ENCODE results near the gene PLEKHM2. TPM values are rescaled to one million over a fixed set of nuclear protein-coding genes. Genes with fewer than 3 reads are reported as not detected.
A peak's percentile ranks its signal among the peaks of the same experiment; 100 is the strongest.

PLEKHM2 gene
- polyA plus RNA-seq, 4 donors: 18.6 to 29.0 (median 23.8) TPM

DNA sequence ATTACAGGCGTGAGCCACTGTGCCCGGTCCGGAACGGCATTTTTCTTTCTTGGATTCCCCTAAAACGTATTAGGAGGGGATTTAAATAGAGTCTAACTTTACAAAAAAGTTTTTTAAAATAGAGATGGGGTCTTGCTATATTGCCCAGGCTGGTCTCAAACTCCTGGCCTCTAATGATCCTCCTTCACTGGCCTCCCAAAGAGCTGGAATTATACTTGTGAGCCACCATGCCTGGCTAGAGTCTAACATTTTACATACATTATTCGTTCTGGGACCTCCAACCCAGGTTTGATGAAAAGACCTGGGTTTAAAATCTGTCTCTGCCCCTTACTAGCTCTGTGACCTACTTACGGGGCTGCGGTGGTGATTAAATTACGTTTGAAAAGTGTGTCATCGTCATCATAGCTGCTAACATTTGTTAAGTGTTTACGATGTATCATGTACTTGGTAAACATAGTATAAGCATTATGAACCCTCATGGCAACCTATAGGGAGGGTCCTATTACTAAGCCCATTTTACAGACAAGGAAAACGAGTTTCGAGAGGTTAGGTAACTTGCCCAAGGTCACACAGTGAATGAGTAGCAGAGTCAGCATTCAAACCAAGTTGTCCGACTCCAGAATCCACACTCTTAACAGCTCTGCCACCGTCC lies 24.5 kb downstream of the PLEKHM2 start:
- WGBS, 3 donors: 83 to 89% (median 88%) methylated on average over 15 of the region's 15 CpGs
- H3K36me3 ChIP-seq (ENCODE audit: control insufficient read depth in 3 of 3, insufficient read depth in 2 of 3, low read depth in 1 of 3, low read length in 3 of 3): peaks cover 0 to 20% (median 0%) of the 10 kb centered on the region in 3 donors
- peaks cover 0 to 4% (median 0%) of the 10 kb centered on the region in 3 donors for H3K4me1 ChIP-seq (ENCODE audit: control insufficient read depth in 3 of 3, insufficient read depth in 2 of 3, low read depth in 1 of 3, low read length in 2 of 3)
- H3K27me3 ChIP-seq (ENCODE audit: control insufficient read depth in 3 of 3, insufficient read depth in 3 of 3, low read length in 3 of 3): no peaks in the 10 kb centered on the region
- H3K4me3 ChIP-seq (ENCODE audit: low read depth in 1 of 3, low read length in 3 of 3): no peak overlapping the region
- no peak for DNase-seq
- H3K27ac ChIP-seq (ENCODE audit: low read depth in 1 of 3, low read length in 2 of 3): no peak overlapping the region
- no peaks in the 10 kb centered on the region for H3K9me3 ChIP-seq (ENCODE audit: control insufficient read depth in 2 of 2, insufficient read depth in 1 of 2, low read depth in 1 of 2, low read length in 1 of 2)
- FAIRE-seq: no peak

DNA sequence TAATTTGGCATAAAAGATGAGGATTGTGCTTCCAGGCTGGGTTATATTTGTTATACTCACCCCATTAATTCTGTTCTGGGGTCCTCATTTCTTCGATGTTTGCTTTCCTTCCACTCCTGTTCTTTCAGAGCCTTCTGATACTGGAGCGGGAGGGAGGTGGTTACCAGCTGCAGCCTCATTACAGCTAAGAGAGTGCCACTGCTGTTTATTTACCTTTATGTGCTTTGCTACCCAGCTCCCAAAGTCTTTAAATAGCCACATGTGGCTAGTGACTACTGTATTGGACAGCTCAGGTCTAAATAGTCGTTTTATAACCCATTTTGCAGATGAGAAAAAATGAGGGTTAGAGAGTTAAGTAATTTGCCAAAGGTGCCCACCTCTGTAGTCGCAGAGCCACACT lies 25.1 kb downstream of the PLEKHM2 start:
- Histone ChIP-seq H3K4me3 (ENCODE audit: low read depth in 1 of 3, low read length in 3 of 3) (no peak overlapping the region), H3K27ac (ENCODE audit: low read depth in 1 of 3, low read length in 2 of 3) (no peak overlapping the region), H3K9me3 (ENCODE audit: control insufficient read depth in 2 of 2, insufficient read depth in 1 of 2, low read depth in 1 of 2, low read length in 1 of 2) (no peaks in the 10 kb centered on the region), H3K36me3 (ENCODE audit: control insufficient read depth in 3 of 3, insufficient read depth in 2 of 3, low read depth in 1 of 3, low read length in 3 of 3) (peaks cover 0 to 20% (median 0%) of the 10 kb centered on the region in 3 donors), H3K27me3 (ENCODE audit: control insufficient read depth in 3 of 3, insufficient read depth in 3 of 3, low read length in 3 of 3) (no peaks in the 10 kb centered on the region), H3K4me1 (ENCODE audit: control insufficient read depth in 3 of 3, insufficient read depth in 2 of 3, low read depth in 1 of 3, low read length in 2 of 3) (no peaks in the 10 kb centered on the region)
- FAIRE-seq (no peak), DNase-seq (no peak)
- WGBS, 3 donors: 89 to 97% (median 95%) methylated on average over 4 of the region's 4 CpGs

DNA sequence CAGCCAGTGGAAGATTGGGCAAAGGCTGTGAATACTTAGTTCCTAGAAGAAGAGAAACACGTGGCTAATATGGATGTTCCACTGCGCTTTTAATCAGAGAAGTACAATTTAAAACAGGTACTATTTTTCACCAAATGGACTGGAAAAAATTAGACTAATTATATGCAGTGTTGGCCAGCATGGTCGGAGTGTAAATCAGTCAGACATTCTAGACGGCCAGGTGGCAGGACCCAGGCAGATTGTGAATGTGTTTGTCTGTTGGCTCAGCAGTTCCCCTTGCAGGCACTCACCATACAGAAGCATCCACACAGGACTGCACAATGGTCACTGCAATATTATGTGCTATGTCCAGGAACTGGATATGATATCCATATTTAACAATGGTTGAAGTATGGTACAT lies 28.0 kb downstream of the PLEKHM2 start:
- 76 to 82% (median 80%) methylated on average over 4 of the region's 4 CpGs for WGBS, 3 donors
- H3K4me1 ChIP-seq (ENCODE audit: control insufficient read depth in 3 of 3, insufficient read depth in 2 of 3, low read depth in 1 of 3, low read length in 2 of 3): no peaks in the 10 kb centered on the region
- no peak overlapping the region for H3K4me3 ChIP-seq (ENCODE audit: low read depth in 1 of 3, low read length in 3 of 3)
- H3K36me3 ChIP-seq (ENCODE audit: control insufficient read depth in 3 of 3, insufficient read depth in 2 of 3, low read depth in 1 of 3, low read length in 3 of 3): peaks cover 2 to 24% (median 4%) of the 10 kb centered on the region in 3 donors
- no peak for DNase-seq
- H3K9me3 ChIP-seq (ENCODE audit: control insufficient read depth in 2 of 2, insufficient read depth in 1 of 2, low read depth in 1 of 2, low read length in 1 of 2): no peaks in the 10 kb centered on the region
- no peak for FAIRE-seq
- H3K27ac ChIP-seq (ENCODE audit: low read depth in 1 of 3, low read length in 2 of 3): no peak overlapping the region
- H3K27me3 ChIP-seq (ENCODE audit: control insufficient read depth in 3 of 3, insufficient read depth in 3 of 3, low read length in 3 of 3): no peaks in the 10 kb centered on the region

DNA sequence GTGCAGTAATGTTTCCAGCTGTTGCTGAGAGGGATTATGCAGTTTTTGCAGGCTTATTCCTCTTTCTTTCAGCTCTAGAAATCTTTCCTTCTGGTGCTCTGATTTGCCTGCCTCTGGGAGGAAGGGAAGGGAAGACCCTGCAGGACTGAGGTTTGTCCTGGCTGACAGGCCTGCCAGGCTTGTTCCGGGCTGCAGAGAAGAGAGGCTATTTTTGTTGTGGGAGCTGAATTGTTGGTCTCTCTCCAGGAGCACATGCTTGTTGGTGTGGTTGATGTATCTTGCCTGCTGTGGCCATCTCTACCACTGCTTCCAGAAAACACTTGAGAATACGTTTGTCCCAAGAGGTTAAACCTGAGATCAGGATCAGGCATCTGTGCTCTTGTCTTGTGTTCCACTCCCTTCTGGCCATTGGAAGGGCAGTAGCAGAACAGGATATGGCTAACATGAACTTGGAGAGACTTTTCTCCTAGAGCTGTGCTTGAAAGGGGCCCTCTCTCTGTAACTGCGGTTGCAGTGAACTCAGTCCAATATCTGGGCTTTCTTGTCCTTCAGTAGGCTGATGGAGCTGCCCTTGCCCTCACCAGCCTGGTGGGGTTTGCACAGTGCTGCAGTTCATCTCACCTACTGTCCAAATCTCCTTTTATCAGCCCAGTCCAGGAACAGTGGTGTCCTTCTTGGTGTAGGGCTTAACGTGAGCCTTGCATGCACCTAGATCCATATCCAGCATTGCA lies 30.5 kb downstream of the PLEKHM2 start:
- Histone ChIP-seq H3K27ac (ENCODE audit: low read depth in 1 of 3, low read length in 2 of 3) (no peak overlapping the region), H3K9me3 (ENCODE audit: control insufficient read depth in 2 of 2, insufficient read depth in 1 of 2, low read depth in 1 of 2, low read length in 1 of 2) (no peaks in the 10 kb centered on the region), H3K27me3 (ENCODE audit: control insufficient read depth in 3 of 3, insufficient read depth in 3 of 3, low read length in 3 of 3) (no peaks in the 10 kb centered on the region), H3K4me3 (ENCODE audit: low read depth in 1 of 3, low read length in 3 of 3) (no peak overlapping the region), H3K36me3 (ENCODE audit: control insufficient read depth in 3 of 3, insufficient read depth in 2 of 3, low read depth in 1 of 3, low read length in 3 of 3) (peaks cover 11 to 42% (median 11%) of the 10 kb centered on the region in 3 donors), H3K4me1 (ENCODE audit: control insufficient read depth in 3 of 3, insufficient read depth in 2 of 3, low read depth in 1 of 3, low read length in 2 of 3) (peaks cover 0 to 6% (median 0%) of the 10 kb centered on the region in 3 donors)
- WGBS, 3 donors: 70 to 85% (median 76%) methylated on average over 4 of the region's 4 CpGs
- DNase-seq (no peak), FAIRE-seq (no peak)

DNA sequence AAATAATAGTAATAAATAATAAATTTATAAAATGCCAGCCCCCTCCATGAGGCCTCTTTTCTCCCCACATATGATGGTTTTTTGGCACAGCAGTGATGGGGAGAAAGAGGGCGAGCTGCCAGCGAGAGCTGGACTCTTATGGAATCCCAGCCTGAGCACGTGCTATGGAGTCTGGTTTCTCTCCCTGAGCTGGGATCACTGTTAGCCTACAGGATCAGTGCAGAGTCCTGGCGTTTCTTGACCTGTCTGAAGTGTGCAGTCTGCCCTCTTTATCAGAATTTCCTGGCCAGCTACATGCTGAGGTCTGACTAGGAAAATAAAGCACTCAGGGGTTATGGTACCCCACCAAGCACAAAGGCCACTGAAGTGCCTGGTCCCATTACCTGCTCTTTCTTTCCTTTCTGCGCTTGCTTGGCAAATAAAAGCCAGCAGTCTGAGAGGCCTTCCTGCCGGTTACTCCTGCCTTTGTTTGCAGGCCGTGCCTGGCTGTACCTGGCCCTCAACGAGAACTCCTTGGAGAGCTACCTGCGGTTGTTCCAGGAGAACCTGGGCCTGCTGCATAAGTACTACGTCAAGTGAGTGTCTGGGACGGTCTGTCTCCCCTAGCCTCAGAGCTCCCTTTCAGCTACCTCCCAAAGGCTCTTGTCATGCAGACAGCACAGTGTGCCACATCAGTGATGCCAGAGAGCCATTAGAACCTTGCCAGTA lies 33.5 kb downstream of the PLEKHM2 start:
- 85 to 93% (median 93%) methylated on average over 11 of the region's 11 CpGs for WGBS, 3 donors
- Histone ChIP-seq H3K36me3 (ENCODE audit: control insufficient read depth in 3 of 3, insufficient read depth in 2 of 3, low read depth in 1 of 3, low read length in 3 of 3) (peaks cover 13 to 70% (median 19%) of the 10 kb centered on the region in 3 donors), H3K4me3 (ENCODE audit: low read depth in 1 of 3, low read length in 3 of 3) (no peak overlapping the region), H3K27me3 (ENCODE audit: control insufficient read depth in 3 of 3, insufficient read depth in 3 of 3, low read length in 3 of 3) (no peaks in the 10 kb centered on the region), H3K27ac (ENCODE audit: low read depth in 1 of 3, low read length in 2 of 3) (peak overlapping the region in 1 of 3 donors; percentile 35), H3K9me3 (ENCODE audit: control insufficient read depth in 2 of 2, insufficient read depth in 1 of 2, low read depth in 1 of 2, low read length in 1 of 2) (no peaks in the 10 kb centered on the region), H3K4me1 (ENCODE audit: control insufficient read depth in 3 of 3, insufficient read depth in 2 of 3, low read depth in 1 of 3, low read length in 2 of 3) (peaks cover 0 to 6% (median 0%) of the 10 kb centered on the region in 3 donors)
- FAIRE-seq: no peak
- no peak for DNase-seq

- Histone ChIP-seq H3K9me3 (ENCODE audit: control insufficient read depth in 2 of 2, insufficient read depth in 1 of 2, low read depth in 1 of 2, low read length in 1 of 2) (no peaks in the 10 kb centered on the region), H3K27ac (ENCODE audit: low read depth in 1 of 3, low read length in 2 of 3) (no peak overlapping the region), H3K36me3 (ENCODE audit: control insufficient read depth in 3 of 3, insufficient read depth in 2 of 3, low read depth in 1 of 3, low read length in 3 of 3) (peaks cover 13 to 76% (median 19%) of the 10 kb centered on the region in 3 donors), H3K4me3 (ENCODE audit: low read depth in 1 of 3, low read length in 3 of 3) (no peak overlapping the region), H3K27me3 (ENCODE audit: control insufficient read depth in 3 of 3, insufficient read depth in 3 of 3, low read length in 3 of 3) (no peaks in the 10 kb centered on the region), H3K4me1 (ENCODE audit: control insufficient read depth in 3 of 3, insufficient read depth in 2 of 3, low read depth in 1 of 3, low read length in 2 of 3) (peaks cover 0 to 6% (median 0%) of the 10 kb centered on the region in 3 donors)
- WGBS, 3 donors: 89 to 92% (median 90%) methylated on average over 8 of the region's 8 CpGs
- FAIRE-seq (no peak), DNase-seq (no peak)
These were observed 34.1 kb downstream of the PLEKHM2 start for GRCh38 chr1:15718199-15718601.

DNA sequence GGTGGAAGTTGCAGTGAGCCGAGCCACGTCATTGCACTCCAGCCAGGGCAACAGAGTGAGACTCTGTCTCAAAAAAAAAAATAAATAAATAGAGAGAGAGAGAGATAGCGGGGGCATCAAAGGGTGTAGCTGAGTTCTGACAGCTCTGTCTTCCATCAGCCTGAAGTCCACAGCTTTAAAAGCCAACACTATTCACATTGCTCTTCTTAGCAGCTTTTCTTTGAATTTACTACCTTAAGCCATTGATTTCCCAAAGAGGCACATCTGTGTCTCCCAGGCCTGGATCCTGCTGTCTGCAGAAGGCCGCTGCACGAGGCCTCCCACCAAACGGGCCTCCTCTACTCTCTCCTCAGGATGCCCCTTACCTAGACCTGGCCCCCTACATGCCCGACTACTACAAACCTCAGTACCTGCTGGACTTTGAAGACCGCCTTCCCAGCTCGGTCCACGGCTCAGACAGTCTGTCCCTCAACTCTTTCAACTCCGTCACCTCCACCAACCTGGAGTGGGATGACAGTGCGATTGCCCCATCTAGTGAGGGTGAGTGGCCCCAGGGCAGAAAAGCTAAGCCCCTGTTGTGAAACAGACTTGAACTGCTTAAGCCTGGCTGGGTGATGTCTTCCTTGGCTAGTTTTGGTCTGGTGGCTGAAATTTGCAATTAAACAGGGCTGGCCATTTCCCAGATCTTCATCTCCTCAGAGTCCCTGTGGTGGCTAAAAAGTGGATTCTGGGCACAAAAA lies 35.4 kb downstream of the PLEKHM2 start:
- FAIRE-seq: no peak
- H3K27ac ChIP-seq (ENCODE audit: low read depth in 1 of 3, low read length in 2 of 3): no peak overlapping the region
- H3K4me3 ChIP-seq (ENCODE audit: low read depth in 1 of 3, low read length in 3 of 3): no peak overlapping the region
- DNase-seq: no peak
- 93 to 97% (median 95%) methylated on average over 12 of the region's 12 CpGs for WGBS, 3 donors
- H3K9me3 ChIP-seq (ENCODE audit: control insufficient read depth in 2 of 2, insufficient read depth in 1 of 2, low read depth in 1 of 2, low read length in 1 of 2): no peaks in the 10 kb centered on the region
- H3K27me3 ChIP-seq (ENCODE audit: control insufficient read depth in 3 of 3, insufficient read depth in 3 of 3, low read length in 3 of 3): no peaks in the 10 kb centered on the region
- H3K4me1 ChIP-seq (ENCODE audit: control insufficient read depth in 3 of 3, insufficient read depth in 2 of 3, low read depth in 1 of 3, low read length in 2 of 3): peaks cover 0 to 6% (median 0%) of the 10 kb centered on the region in 3 donors
- H3K36me3 ChIP-seq (ENCODE audit: control insufficient read depth in 3 of 3, insufficient read depth in 2 of 3, low read depth in 1 of 3, low read length in 3 of 3): peaks cover 13 to 85% (median 20%) of the 10 kb centered on the region in 3 donors

DNA sequence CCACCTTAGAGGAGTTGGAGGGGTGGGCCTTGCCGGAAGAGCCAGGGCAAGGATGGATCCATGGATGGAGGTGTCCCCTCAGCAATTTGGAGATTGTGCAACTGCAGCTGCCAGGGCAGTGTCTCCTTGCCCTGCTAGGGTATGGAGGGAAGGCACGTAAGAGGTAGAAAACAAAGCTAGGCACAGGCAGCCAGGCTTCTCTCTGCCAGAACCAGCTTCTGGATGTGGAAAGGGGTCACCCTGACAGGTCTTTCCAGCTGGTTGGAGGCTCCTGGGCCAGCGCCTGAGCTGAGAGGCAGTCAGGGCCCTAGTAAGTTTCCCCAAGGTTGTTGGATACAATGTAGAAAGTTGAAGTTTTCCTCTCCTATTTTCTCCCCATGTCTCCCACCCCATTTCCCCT lies 36.7 kb downstream of the PLEKHM2 start:
- Histone ChIP-seq H3K27me3 (ENCODE audit: control insufficient read depth in 3 of 3, insufficient read depth in 3 of 3, low read length in 3 of 3) (no peaks in the 10 kb centered on the region), H3K9me3 (ENCODE audit: control insufficient read depth in 2 of 2, insufficient read depth in 1 of 2, low read depth in 1 of 2, low read length in 1 of 2) (no peaks in the 10 kb centered on the region), H3K27ac (ENCODE audit: low read depth in 1 of 3, low read length in 2 of 3) (no peak overlapping the region), H3K4me1 (ENCODE audit: control insufficient read depth in 3 of 3, insufficient read depth in 2 of 3, low read depth in 1 of 3, low read length in 2 of 3) (peaks cover 0 to 6% (median 0%) of the 10 kb centered on the region in 3 donors), H3K36me3 (ENCODE audit: control insufficient read depth in 3 of 3, insufficient read depth in 2 of 3, low read depth in 1 of 3, low read length in 3 of 3) (peaks cover 13 to 92% (median 20%) of the 10 kb centered on the region in 3 donors), H3K4me3 (ENCODE audit: low read depth in 1 of 3, low read length in 3 of 3) (no peak overlapping the region)
- WGBS, 3 donors: 94 to 100% (median 97%) methylated on average over 3 of the region's 3 CpGs
- FAIRE-seq (no peak), DNase-seq (no peak)

Measured in small intestine (tissue), 7 donors.